ENCODE results near the gene CIB4.

Gene CIB4

DNA sequence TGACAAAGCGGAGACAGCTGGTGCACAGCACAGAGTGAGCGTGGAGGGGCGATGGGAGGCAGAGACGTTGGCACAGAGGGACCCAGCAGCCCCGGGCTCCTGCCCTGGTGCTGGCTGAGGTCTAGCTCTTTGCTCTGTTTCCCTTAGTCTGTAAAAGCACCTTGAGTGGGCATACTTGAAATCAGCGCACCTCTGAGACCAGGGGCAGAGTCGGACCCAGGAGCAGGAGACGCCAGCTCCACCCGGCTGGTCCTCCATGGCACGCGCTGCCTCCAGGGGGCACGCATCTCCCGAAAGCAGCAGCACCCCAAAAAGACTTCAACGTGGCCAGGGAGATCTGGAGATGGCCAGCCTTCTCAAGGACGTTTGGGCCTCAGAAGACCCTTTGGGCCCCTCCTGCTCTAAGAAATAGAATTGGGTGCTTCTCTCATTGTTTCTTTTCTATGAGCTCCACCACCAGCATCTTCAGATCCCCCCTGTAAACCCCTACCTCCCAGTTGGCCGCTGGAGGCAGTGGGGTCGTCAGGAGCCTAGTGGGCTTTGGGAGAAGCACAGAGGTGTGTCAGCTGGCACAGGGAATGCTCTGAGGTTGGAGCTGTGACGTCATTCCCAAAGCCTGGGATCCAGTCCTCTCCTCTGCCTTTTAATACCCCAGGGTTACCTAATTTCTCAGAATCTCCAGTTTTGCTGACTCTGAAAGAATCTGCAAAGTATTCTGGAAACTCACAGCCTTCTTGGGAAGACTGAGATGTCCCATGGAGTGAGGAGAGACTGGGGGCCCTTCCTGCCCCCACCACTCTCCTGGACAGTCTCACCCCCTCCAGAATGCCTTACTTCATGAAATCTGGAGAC lies 58.9 kb downstream of the CIB4 start:
- no peak for DNase-seq (ENCODE audit: low spot score)

DNA sequence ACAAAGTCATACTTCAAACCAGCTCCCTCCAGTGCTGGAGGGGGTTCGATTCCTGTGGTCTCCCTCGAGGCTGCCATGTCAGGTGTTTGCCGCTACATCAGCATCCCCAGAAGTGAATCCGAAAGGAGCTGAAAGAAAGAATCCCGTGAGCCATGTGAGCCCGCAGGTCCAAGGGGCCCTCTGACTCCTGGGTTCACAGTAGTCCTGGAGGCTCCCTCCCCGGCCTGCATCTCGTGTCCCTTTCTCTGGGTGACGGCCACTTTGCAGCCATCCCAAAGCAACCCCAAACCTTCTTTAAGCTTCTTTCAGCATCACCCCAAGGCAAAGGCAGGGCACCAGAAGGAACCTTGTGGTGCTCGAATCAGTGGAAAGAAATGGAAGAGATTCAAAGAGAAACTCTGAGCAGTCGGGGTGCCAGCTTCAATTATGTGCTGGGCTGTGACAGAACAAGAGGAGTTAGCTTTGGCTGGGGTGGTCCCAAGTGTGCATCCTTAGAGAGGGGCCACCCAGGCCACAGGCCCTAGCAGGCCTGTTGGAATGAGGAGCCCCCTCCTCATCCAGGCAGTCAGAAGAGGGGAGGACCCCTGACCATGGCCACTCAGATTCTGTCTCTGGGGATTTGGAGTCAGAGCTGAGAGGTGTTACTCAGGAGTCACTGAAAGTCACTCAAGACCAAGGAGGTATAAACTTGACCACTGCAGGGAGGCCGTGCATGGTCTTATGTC lies 59.7 kb downstream of the CIB4 start:
- DNase-seq (ENCODE audit: low spot score), result no peak

DNA sequence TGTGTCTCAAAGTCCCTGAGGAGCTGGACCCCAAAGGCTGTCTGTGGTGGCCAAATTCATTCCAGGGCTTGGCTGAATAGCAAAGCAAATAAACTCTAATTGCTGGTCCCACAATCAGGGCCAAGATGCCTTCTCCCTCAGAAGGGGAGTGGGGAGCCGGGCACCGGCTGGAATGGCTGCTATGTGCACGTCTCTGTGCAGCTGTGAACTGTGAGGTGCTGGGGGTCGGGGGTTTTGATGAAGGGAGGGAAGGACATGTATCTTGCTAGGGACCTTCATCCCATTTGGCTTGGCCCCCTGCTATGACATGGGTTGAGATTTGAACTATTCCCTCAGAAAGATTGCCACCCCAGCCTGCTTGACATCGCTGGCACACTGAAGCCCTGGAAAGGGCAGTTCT lies 60.4 kb downstream of the CIB4 start:
- DNase-seq (ENCODE audit: low spot score), result no peak

DNA sequence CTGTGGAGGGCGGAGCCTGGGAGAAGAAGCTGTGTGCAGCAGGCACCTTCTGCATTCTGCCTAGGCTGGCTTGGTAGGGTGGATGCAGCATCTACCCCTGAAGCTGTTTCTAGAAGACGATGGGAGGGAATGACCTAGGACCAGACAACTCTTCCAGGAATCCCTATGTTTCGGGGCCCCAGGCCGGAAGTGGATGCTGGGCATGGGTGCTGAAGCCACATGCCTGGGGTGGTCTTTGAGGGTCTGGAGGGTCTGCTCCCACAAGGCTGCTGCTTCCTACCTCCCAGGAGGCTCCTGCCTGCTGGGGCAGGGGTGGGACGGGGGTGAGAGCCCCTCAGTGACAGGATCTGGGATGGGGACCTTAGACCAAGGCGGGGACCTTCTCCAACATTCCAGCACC lies 61.0 kb downstream of the CIB4 start:
- no peak for DNase-seq (ENCODE audit: low spot score)

DNA sequence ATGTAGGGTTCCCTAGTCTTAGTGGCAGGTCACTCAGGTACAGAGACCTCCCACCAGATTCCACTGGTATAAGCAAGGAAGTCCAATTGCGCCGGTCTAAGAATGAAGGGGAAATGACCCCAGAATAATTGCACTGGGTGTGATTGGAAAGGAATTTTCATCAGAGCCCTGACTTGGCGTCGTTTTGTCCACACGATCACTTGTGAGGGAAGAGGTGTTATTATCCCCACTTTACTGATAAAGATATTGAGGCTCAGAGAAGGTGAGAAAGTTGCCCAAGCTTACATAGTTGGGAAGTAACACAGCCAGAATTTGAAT lies 61.5 kb downstream of the CIB4 start:
- no peak for DNase-seq (ENCODE audit: low spot score)

DNA sequence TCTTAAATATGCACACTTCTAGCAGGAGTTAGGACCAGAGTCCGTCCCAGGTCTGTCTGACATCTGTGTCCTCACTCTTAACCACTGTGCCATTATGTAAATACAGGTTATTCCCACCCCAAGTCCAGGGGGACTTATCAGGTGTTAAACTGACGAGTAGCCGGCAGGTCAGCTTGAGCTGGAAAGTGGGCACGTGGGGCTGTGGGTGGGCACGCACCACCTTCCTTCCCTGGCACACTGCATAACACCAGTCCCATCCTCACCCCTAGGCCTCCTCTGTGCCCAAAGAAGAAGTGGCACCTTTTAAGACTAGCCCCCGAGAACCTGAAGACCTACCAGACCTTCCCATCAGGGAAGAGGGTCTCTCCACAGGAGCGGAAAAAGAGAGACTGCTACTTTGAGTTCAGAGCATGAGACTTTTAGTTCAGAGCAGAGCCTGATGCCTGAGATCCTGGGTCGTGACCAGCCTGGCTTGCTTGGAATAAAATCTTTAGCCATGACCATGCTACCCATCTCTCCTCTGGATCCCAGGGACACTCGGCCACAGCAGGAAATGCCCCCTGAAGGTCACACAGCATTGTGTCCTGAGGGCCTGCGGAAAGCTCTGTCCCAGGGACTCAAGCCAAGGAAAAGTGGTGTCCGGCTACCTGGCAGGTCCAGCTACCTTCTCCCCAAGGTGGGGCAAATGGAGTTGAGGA lies 62.0 kb downstream of the CIB4 start:
- no peak for DNase-seq (ENCODE audit: low spot score)

DNA sequence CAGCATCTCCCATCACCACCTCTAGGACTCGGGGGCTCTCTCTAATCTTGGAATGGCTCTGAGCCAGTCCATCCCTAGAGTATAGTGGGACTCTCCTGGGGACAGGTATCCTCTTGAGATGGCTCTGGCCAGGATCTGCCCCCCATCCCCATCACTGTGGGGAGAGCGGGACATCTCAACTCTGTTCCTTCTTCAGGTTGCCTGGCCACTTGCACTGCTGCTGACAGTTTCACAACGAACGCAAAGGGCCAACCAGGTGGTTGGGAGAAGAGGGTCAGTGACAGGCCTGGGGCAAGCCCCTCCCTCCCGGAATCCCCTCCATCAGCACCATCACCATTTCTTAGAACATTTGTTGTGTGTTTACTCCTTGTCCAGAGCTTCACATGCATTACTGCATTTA lies 62.6 kb downstream of the CIB4 start:
- DNase-seq (ENCODE audit: low spot score), result no peak

DNA sequence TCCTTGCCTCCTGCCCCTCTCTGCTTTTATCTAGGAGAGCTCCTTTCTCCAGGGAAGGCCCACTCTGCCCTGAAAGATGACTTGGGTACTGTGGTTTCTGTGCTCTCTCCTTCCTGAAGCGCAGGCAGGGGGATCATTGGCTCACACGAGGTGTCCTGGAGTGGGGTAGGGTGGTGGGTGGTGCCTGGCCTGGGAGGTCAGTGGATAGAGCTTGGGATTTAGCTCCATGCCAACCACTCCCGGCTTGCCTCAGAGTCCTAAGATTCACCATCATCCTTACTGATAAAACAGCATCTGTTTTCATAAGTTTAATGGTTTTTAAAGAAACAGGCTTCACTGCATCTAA lies 63.1 kb downstream of the CIB4 start:
- no peak for DNase-seq (ENCODE audit: low spot score)

DNA sequence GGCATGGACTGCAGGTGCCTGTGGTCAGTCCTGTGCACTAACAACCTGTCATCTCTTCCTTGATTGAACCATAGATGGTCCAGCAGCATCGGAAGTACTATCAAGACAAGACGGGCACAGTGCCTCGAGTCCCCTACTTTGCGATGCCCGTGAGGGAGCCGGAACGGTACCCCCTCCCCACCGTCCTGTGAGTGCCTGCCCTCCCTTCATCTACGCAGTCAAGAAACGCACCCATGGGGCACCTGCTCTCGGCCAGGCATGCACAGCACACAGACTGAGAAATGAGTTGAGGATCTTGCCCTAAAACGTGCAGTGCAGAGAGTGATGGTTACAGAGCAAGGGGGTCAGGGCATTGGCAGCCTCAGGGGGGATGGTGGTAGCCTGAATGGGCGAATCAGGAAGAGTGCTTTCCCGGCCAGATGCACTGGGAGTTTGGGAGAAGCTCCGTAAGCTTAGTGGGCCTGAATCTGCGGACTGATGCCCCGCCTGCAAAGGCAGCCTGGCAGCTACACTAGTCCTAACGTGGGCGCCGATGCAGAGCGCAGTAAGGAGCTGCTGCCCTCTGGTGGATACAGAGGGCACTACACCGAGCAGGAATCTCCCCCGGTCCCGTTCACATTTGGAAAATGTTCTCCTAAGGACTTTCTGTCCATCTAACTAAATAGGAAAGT lies 63.6 kb downstream of the CIB4 start:
- peak; percentile 94 for DNase-seq (ENCODE audit: low spot score)

DNA sequence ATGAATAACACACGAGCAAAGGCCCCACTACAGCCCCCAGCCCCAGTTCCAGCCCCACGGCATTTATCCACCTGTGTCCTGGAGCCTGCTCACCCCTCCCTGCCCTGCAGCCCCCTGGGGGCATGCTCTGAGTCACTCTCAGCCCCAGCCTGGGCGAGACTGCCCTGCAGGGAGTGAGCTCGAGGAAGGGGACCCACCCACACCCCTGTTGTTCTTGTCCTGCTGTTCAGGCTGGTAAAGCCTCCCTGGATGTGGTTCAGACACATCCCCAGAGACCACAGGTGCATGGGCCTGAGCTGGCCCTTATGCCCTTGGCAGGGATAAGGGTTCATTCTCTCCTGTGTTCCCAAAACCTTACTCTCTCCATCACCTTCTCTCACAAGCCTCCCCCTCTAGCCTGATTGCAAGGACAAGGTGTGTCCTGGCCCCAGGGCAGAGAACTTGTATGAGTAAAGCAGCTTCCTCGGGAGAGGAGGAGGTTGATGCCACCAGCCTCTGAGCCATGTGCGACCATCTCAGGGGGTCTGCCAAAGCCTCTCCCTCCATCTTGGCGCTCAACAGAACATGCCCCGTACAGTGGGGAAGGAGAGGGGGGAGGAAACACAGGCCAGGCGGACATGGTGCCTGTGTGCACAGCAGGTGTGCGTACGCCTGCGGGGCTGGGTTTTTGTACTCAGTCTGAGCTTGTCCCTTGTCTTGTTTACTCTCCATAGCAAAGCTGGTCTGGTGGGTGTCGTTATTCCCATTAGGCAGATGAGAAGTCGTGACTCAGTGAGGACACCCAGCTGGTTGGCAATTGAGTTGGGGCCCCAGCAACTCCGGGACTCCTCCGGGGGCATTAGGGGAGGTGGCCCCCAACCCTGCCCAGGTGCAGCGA lies 64.4 kb downstream of the CIB4 start:
- DNase-seq (ENCODE audit: low spot score), result no peak

DNA sequence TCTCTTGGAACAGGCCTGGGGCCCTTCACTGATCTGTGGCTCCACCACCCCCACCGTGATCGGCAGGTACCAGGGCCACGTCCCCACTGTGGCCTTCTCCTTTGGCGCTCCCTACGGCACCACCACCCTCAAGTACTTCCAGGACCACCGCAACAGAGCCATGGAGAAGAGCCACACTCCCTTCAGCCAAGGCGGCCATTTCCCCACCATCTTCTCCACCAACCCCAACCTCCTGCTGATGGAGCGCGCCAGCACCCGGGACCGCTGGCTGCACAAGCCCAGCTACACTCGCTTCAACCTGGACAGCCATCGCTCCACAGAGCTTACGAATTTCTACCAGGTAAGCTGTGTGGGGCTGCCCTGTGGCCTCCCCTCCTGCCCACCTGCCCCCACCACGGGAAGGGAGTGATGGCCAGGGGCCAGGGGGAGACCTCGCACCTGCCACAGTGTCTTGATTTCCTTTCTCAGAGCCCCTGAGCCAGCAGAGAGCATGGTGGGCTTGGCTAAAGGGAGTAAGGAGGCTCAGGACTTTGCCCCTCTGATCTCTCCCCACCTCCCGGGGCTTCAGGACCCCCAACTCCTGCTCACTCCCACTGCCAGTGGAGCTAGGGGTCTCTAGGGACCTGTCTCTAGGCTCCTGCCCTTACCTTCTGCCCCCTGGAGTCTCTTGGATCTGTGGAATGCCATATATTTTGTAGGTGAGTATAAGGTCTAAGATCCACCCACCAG lies 65.2 kb downstream of the CIB4 start:
- no peak for DNase-seq (ENCODE audit: low spot score)

DNA sequence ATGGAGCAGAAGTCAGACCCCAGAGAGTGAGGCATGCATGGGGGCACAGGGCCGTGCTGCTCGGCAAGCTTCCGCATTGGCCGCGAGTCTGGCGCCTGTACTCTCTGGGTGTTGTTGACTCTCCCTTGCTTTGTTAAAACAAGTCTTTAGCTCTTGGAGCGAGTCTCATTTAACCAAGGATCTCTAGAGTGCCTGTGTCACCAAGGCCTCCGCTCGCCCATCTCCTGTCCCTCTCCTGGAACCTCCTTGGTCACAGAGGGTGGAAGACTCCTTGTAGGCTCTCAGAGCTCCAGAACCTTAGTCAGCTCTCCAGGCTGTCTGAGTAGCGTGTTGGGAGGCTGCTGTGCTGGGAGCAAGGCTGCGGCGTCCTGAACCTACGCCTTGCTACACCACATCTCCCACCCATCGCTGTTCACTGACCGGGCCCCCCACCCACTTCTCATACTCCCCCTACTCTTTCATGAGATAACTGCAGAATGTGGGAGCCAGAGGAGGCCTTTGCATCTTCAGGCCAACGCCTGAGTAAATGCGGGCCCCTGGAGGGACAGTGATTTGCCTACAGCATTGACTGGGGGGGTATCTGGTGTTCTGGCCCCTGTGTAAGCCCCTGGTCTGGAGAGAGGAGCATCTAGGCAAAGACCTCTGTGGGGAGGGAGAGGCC lies 66.1 kb downstream of the CIB4 start:
- DNase-seq (ENCODE audit: low spot score), result no peak

DNA sequence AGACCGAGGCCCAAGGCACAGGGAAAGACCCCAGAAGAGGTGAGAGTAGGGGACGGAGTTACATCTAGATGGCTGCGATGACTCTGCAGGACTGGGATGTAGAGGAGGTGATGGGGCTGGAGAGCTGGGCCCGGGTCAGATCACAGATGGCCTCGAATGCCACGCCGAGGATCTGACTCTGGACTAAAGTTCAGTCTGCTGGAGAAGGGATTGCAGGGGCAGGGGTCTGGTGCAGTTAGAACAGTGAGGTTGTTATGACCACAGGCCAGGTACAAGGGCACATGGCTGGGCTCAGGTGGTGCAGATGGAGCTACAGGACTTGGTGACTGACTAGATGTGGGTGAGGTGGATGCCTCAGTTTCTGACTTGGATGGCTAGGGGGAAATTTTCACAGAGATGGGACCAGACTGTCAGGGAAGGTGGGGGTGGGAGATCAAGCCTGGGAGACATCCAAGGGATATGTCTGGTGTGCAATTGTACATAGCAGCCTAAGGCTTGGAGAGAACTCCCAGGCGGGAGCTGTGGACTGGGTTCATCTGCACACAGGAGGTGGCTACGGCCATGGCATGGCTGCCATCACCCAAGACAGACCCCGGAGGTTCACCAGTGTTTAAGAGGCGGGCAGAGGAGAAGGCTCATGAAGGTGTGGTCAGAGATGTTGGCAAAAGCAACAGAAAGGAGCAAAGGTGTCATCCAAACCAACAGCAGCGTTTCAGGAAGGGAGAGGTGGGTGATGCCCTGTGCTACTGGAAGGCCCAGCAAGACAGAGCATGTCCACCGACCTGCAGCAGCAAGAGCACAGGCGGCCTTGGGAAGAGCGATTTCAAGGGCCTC lies 66.9 kb downstream of the CIB4 start:
- DNase-seq (ENCODE audit: low spot score), result no peak

DNA sequence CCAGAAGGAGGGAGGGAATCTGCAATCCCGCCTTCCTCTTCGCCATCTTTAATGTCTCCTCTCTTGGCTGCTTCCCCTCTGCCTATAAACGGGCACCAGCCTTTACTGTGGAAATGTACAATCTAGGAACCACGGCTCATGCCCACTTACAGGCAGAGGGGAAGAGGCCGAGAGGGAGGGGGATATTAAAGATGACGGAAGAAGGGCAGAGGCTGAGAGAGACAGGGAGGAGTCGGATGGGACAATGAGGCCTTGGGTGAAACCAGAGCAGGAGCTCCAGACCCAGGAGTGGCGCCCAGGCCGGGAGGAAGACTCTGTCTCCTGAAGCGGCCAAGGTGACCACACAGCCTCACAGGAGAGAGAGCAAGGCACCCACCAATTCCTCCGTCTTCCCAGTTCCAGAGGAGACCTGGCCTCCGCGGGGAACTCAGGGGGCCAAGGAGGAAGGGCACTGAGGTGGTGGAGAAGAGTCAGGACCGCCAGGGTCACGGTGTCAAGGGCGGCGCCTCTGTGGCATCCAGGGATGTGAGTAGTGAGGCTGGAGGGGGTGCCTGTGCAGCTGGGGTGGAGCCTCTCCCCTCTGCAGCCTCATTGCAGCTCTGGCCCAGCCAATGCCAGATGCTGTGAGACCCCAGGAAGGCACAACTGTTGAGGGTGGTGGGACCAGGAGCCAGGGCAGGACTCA lies 67.8 kb downstream of the CIB4 start:
- DNase-seq (ENCODE audit: low spot score), result no peak

DNA sequence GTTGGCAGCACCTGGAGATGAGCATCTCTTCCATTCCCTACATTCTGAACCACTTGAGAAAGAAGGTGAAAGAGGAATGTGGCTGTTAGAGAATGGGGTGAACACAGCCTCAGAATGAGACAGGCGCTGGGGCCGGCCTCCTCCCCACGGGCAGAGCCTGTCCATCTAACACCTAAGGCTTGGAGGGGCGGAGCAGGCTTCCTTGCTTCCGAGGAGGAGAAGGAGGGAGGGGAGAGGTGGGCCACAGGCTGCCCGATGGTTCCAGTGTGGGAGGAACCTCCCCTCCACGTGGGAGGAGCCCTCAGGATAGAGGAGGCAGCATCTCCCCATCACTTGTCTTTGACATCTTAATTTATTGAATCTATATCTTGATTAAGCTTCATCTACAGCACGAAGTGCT lies 68.6 kb downstream of the CIB4 start:
- DNase-seq (ENCODE audit: low spot score), result no peak

DNA sequence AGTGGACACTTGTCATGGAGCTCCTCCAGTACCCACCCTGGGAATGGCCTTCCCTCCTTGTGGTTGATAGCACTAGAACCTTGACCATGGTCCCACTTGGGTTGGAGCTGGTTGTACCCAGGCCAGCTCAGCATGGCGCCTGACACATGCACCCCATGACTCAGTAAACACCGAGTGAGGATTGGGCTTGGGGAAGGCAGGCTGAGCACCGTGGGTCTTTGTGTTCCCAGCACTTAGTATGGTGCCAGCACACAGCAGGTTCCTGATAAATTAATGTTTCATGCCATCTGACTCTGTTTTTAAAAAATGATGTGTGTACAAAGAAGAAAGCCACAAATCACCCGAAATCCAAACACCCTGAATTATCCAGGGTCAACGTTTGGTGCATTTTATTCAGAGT lies 69.8 kb downstream of the CIB4 start:
- no peak for DNase-seq (ENCODE audit: low spot score)

DNA sequence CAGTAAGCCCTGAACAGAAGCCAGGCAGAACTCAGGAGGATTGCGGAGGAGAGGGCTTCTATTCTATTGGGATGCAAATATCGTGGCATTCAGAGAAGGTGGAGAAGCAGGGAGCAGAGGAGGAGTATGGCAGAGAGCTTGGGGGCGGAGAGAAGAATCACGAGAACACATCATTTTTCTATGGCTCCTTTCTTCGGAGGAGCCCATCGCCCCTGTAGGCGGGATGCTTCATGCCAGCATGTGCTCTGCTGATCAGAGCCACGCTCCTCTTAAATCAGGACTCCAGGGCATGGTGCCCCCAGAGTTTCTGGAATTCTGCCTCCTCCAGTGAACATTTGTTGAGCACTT lies 71.1 kb downstream of the CIB4 start:
- no peak for DNase-seq (ENCODE audit: low spot score)

DNA sequence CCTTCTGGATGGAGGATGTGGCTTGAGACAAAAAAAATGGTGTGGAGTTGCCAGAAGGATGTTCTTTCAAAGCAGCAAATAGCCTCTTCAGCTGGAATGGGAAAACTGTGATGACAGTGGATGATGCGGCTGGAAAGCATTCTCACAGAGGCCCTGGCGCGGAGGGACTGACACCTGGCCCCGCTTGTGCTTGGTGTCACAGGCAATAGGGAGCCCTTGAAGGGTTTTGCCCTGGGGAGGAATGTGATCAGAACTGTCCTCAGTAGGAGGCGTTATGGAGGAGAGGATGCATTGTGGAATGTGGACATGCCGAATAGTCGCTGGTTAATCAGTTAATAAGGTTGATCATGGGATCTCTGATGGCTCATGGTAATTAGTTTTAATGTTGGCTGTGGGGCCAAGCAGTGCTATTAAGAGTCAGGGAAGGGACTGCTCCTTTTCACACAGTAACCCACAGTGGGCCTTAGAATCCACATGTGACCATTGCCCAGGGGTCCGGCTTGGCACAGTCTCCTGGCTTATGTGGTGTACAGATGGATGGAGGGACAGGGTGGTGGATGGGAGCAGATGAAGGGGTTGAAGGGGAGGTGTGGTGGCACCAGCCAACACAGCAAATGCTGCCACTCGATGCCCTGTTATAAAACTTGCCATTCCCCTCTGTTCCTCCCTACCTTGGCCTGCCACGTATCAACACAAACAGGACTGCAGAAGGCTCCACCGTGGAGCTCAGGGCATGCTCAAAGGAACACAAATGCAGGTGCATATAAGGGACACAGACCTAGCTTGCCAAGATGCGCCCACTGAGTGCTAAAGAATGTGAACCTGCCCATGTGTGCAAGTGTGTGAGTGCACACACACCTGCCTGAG lies 71.7 kb downstream of the CIB4 start:
- no peak for DNase-seq (ENCODE audit: low spot score)

All from GM03348 (cell line).